Activated naive CD4-positive, alpha-beta T cell treated with Interleukin-2 at 50 U/mL for 16 hours (primary cell): Measurements from ENCODE around the gene RPTOR.
A peak's percentile ranks its signal among the peaks of the same experiment; 100 is the strongest.
"Not testable (repeated sequence)": the region's sequence is repeated elsewhere in the genome, so short reads cannot be mapped to it uniquely, and the experiment has no call there.

ENCODE experiments used
- DNase-seq: peaks from one replicate; pipeline ENCODE4 v3.0.0-alpha.2; 2020

Gene RPTOR

DNA sequence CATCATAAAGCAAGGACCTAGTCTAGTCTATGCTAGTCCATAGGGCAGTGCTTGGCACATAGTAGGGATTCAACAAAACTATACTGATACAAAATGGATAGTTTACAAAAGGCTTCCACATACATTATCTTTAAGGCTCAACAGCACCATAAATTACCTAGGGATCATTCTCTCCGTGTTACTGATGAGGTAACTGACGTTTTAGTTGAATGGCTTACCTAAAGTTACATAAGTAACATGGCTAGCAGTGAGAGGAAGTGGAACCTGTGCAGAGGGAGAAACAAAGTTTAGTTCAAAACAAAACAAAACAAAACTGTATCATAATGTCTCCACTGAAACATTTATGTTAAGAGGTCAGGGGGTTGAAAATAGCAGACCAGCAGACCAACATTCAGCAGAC lies 7.9 kb downstream of the RPTOR start:
- DNase-seq, result no peak

DNA sequence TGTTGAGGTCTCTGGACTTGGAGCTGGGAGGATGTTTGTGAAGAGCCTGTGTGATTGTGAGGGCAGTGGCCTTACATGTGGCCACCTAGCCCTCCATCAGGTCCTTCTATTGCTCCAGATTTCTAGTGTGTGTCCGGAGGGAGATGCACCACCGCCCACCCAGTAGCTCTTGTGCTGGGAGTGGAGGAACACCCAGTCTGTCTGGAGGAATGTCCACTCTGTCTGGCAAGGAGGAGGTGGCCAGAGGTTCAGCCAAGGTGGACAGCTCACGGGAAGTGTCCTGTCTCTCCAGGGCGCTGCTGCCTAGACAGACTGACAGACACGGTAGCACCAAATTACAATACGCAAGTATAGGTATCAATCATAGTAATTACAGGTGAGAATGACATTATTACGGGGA lies 10.6 kb downstream of the RPTOR start:
- DNase-seq, result no peak

DNA sequence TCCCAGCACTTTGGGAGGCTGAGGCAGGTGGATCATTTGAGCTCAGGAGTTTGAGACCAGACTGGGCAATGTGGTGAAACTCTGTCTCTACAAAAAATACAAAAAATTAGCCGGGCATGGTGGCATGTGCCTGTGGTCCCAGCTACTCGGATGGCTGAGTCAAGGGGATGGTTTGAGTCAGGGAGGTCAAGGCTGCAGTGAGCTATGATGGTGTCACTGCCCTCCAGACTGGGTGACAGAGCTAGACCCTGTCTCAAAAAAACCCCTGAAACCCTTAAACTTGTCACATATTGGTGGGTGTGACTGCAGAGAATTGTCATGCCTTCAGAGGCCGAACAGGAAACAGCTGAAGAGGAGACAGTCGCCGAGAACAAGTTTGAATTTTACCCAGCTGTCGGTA lies 13.4 kb downstream of the RPTOR start:
- no peak for DNase-seq

DNA sequence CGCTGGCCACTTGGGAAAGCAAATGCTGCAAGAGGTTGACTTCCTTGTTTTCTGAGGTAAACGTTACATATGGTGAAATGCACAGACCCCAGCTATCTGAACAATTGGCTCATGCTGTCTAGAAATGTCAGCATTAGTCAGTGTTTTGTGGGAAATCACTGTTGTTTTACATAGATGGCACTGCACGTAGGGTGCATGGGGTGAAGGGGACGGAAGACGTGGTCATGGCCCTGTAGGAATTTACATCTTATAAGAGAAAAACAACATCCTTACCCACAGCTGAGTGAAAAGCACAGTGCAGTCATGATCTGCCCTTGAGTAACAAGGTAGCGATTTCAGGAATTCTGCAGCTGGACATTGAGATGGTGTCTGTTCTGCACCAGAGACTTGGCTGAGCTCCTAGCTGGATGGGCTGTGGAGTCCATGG lies 15.2 kb downstream of the RPTOR start:
- DNase-seq, result no peak

DNA sequence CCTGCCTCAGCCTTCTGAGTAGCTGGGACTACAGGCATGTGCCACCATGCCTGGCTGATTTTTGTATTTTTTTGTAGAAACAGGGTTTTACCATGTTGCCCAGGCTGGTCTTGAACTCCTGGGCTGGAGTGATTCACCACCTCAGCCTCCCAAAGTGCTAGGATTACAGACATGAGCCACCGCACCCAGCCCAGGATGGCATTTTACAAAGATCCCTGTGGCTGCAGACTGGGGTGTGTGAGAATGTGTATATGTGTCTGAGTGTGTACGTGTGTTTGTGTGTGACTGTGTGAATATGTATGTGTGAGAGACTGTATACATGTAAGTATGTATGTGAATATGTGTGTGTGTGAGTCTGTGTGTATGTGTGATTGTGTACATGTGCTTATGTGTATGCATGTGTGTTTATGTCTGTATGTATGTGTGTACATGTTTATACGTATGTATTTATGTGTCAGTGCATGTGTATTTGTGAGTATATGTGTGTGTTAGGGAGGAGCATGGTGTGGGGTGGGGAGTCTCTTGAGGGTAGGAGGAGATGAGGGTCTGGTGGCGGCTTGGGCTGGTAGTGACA lies 17.0 kb downstream of the RPTOR start:
- no peak for DNase-seq

DNA sequence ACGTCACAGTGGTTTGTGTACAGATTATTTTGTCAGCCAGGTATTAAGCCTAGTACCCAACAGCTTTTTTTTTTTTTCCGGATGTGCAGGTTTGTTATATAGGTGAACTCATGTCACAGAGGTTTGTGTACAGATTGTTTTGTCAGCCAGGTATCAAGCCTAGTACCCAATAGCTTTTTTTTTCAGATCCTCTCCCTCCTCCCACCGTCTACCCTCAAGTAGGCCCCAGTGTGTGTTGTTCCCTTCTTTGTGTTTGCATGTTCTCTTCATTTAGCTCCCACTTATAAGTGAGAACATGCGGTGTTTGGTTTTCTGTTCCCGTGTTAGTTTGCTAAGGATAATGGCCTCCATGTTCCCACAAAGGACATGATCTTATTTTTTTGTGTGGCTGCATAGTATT lies 19.9 kb downstream of the RPTOR start:
- DNase-seq, result no peak

DNA sequence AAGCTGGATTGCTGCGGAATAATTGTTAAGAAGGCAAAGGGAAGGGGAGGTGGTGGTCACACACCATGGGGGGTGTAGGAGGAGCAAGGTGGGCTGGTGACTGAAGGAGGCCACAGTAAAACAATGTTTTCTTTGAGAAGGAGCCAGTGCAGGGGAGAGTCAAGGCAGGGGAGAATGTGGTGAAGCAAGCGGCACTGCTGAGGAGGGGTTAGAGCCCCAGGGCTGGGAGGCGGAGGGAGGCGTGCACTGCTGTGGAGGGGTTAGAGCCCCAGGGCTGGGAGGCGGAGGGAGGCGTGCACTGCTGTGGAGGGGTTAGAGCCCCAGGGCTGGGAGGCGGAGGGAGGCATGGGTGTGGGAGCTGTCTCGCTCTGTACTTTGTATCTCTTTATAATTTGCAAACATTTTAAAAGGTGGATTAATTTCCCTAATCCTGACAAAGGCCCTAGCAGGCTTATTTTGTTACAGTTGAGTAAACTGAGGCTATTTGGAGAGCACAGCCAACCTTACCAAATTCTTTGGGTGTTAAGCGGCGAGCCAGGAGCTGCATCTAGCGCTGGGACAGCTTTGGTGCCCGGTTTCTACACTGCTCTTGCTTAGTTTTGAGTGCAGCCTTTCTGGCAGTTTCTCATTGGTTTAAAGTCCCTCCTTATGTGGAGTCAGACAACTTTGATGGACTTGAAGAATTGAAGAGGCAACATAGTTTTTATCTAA lies 20.9 kb downstream of the RPTOR start:
- DNase-seq, result no peak

DNA sequence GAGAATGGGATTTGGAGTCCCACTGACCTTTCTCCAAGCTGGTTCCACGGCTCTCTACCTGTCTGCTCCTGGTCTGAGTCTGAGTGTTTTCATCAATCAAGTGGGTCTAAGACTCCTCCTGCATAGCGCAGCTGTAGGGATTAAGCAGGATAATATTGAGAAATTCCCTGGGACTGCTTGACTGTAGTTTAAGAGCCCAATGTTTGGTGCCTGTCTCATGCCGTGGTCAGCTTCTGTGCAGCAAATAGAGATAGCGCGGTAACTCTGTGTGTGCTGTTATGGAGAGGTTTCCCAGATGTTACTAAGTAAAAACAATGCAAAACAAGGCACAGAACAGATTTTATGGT lies 21.4 kb downstream of the RPTOR start:
- no peak for DNase-seq

DNA sequence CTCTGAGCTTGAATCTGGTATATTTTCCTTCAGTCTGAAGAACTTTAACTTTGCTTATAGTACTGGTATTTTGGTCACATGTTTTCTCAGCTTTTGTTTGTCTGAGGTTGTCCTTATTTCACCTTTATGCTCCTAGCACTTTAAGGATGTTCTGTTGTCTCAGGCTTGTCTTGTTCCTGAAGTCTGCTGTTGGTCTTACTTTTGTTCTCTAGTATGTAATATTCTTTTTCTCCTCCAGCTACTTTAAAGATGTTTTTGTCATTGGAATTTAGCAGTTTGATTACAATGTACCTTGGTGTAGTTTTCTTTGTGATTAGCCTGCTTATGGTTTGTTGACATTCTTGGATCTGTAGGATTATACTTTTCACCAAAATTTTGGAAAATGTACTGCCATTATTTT lies 23.6 kb downstream of the RPTOR start:
- no peak for DNase-seq

DNA sequence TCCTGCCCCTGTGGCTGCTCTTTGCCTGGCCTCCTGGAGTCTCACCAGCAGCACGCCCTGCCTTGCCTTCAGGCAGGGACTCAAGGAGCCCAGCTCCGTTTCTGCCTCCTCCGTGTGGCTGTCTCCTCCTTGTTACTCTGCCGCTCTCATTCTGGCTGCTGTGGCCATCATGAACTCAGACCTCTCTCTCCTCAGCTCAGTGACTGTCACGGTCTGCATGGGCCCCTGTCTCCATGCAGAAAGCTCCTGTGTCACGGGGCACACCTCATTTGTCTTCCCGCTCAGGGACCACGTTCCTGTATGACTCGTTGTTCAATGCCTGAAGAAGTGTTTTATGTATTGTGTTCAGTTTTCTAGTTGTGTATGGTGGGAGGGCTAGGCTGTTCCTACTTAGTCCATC lies 25.3 kb downstream of the RPTOR start:
- no peak for DNase-seq

DNA sequence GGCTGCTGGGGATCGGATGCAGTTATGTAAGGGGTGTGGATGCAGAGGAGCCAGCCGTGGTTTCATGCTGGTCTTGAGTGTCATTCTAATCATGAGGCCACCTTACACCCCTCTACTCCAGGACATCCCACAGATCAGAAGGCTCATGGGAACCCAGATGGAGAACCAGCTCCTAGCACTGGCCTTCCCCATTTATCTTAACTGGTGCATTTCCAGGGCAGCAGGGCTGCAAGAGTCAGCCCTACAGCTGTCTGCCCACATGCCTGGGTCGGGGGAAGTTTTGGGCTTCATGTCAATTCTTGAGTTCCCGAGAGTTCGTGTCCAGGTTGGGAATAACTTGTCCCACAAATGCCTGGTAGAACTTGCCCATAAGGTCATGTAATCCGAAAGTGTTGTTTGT lies 29.1 kb downstream of the RPTOR start:
- DNase-seq, result no peak

DNA sequence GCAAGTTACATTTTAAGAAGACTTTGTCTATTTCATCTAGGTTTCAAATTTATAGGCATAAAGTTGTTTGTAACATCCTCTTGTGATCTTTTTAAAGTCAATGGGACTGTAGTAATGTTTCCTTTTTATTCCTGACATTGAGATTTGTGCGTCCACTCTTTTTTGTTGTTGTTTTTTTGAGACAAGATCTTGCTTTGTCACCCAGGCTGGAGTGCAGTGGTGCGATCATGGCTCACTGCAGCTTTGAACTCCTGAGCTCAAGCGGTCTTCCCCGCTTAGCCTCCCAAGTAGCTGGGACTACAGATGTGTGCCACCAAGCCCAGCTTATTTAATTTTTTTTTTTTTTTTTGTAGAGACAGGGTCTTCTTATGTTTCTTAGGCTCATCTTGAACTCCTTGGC lies 29.9 kb downstream of the RPTOR start:
- no peak for DNase-seq

DNA sequence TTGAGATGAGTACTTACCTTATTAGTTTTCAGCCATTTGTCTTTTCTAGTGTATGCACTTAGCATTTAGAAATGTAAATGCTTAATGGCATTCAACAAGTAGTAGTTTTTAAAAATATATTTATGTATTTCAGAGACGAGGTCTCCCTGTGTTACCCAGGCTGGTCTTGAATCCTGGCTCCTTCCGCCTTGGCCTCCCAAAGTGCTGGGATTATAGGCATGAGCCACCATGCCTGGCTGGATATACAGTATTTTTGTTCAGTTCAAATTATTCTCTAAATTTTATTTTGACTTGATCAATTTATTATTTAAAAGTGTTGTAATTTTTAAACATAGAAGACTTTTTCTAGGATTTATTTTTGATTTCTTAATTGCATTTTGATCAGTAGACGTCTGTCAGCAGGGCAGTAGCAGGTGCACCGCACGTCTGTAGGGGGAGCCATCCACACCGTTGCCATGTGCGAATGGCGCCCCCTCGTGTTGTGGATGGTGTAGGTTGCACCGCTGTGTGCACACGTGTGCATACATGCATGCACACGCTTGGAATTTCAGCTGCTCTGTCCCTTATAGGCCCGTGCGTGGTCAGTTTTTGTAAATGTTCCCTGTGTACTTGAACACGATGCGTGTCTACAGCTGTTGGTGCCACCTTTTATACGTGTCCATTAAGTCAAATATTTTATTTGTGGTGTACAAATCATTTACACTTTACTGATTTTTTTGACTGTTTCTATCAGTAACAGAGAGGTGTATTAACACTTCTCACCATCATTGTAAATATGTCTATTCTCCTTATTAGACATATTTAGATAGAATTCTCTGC lies 30.6 kb downstream of the RPTOR start:
- peak; percentile 92 for DNase-seq

DNA sequence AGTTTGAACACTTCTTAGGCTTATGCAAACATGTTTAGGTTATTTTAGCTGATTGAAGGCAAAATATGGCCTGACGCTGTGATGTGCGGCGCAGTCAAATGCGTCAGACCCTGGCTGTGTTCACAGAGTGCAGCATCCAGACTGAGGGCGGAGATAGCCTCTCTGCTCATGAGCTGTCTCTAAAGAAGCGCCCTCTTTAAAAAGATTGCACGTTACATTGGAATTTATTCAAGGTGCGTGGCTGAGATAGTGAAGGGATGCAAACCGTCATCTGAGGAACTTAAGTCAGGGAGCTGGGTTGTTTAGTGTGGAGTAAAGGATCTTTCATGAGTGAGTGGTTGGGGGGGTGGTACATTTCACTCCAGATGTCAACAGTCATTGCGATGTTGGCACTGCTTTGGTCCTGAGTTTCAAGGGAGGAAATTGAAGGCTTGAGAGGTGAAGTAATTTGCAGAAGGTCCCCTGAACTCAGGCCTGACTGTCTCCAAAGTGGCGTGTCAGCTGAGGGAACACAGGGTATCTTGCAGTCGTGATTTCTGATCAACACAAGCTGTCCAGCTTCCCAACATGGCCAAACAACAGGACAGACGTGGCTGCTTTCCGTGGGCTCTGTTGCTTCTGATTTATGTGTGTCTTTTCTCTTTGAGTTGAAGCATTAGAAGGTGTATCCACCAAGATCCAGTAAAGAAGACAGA lies 33.4 kb downstream of the RPTOR start:
- DNase-seq, result no peak

DNA sequence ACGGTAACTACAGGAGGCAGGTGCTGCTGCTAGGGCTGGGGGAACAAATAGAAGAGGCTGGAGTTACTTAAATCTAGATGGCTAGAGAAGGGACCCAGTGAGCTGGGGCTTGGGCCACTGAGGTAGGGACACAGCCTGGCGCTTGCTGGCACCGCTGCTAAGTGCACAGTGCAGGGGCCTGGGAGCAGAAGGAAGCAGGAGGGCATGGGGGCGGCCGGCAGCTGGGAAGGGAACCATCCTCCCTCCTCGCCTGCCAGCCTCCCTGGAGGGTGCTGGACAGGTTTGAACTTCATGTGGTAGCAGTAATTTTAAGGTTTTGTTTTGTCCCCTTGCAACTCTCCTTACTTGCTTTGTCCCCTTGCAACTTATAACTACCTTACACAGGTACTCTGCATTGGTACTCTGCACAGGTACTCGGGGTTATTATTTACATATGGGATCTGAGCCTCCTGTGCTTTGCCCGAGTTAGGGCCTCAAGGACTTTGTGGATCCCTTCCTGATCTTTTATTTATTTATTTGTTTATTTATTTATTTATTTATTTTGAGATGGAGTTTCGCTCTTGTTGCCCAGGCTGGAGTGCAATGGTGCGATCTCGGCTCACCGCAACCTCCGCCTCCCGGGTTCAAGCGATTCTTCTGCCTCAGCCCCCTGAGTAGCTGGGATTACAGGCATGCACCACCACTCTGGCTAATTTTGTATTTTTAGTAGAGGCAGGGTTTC lies 34.2 kb downstream of the RPTOR start:
- DNase-seq, result not testable (repeated sequence)

DNA sequence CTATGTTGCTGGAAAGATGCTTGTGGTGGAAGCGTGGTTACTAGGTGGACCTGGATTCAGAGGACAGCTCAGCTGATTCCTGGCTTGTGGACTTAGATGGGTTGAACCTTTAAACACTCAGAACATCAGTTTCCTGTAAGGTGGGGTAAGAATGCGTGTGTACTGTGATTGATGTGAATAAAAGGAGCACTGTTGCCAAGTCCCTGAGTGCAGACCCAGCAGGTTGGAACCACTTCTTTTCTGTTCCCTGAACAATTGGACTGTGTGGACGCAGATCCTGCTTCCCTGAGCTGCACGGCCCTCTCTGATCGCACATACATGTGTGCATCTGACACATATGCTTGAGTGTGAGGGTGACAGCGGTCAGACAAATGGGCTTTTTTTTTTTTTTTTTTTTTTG lies 37.5 kb downstream of the RPTOR start:
- DNase-seq, result no peak

DNA sequence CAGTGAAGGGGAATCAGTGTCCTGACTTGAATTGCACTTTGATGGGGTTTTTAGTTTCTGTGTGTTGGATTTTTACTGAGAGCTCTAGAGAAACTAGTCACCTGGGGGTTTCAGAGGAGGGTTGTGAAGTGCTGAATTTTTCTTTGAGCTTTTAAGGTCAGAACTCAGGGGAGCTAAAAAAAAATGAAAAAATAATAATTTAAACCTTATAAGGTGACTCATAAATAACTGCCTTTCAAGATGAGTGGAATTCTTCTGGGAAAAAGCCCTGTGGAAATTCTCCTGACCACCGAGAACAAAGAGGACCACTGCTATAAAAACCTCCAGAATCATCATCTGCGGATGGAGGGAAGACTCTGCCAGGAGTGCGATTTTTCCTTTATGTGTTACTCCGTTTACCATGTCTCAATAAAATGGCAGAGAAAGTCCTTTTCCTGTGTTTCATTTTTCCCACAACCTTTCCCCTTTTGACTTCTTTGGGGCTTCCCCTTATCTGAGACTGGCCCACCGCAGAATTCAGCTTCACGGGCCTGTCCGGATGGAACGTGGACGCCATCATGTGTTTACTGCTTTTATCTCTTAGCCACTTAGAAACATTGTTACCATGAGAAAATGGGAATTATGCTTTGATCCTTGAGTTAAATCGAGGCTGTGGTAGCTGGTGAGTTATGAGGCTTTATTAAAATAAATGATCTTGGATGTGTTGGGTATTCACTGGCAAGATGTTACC lies 39.7 kb downstream of the RPTOR start:
- DNase-seq, result no peak

DNA sequence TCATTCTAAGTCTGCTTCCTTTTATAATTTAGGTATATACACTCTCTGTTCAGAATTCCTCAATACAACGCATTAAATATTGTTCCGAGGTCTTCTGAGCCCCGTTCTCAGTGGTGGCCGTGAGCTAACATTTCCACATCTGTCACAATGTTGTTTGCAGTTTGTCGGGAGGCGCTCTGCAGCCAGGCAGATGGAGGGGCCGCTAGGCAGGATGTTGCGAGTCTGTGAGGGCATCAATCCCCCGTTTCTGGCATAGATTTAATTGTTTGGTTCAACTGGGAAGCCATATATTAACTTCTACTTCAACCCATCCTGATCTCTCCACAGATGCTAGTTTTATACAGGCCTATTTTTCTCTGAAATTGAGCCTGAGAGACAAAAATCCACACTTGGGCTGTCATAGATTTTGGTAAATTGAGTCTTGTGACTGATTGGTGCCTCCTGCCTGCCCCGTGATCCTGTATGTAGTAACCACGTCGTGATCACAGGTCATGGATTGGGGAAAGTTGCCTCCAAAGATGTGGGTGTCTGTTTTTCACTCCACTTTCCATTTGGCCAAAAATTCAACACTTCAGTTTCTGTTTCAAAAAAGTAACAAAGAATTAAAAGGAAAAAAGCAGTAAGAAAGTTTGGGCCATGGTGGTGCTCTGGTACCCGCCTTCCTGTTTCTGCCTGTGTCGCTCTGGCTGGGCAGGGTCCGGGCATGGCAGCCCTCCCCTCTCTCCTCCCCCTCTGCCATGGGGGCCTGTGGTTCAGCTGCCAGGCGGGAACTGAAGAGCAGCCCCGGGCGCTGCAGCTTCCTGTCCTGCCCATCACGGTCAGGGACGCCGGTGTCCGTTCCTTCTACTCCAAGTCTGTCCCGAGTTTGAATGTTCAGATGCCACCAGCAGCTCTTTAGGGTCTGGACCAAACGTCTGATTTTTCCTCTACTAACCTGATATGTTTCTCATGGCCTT lies 41.5 kb downstream of the RPTOR start:
- DNase-seq, result no peak

DNA sequence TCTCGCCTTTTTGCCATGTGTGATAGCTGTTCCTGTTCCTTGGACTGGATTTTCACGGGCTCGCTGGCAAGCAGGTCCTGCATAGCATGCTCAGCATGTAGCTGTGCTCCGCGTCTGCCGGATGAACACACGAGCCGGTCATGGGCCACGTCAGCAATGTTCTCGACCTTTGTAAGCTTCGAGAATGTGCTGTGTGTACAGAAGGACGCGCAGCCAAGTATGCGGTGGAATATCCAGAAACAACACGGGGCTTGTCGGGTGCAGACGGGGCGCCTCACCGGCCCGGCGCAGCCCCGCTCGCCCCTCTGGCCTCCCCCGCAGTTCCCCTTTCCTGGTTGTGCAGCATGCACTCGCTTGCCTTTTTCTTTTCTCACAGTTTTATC lies 42.2 kb downstream of the RPTOR start:
- DNase-seq, result no peak

DNA sequence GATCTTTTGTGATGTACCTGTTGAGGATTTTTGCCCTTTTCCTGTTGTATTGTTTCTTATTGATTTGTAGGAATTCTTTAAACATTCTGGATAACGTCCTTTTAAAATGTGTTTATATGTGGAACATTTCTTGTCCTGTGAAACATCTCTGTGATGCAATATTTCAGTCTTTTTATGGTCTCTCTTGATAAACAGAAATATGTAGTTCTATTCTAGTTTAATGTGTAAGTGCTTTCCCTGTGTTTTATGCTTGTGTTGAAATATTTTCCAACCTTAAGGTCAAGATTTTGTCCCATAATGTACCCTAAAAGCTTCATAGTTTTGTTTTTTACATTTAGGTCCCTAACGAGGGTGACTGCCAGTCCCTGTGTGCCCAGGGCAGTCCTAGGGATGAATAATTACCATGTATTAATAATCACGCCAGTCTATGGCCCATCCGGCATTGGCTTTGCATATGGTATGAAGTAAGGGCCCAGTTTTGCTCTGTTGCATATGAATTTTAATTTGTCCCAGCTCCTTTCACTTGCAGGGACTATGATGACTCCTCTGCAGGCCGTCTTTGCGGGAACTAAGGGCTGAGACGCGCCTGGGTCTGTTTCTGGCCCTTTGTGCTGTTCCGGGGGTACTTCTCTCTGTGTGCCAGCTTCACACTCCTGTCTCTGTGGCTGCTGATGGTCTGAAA lies 44.2 kb downstream of the RPTOR start:
- DNase-seq, result no peak

DNA sequence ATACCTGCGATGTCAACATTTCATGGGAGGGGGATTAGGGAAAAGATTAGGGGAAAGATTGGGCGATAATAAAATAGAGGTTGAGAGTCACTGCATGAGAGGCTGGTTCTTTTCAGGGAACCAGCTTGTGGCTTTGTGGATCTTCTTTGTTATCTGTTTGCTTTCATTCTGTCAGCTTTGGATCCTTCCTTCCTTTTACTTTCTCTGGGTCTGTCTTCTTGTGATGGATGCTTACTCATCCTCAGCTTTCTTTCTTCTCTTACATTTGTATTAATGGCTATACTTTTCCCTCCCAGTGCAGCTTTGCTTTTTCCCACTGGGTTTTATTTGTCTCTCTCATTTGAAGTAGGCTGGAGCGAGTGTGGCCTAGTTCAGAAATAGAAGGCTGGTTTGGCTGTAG lies 47.1 kb downstream of the RPTOR start:
- no peak for DNase-seq
